Stimulated activated CD4-positive, alpha-beta T cell treated with anti-CD3 and anti-CD28 coated beads, Interleukin-1b, Interleukin-23, amount 100 ng/mL, for 48 hours (primary cell): ENCODE results near the gene AXDND1.
"Not testable (repeated sequence)": the region's sequence is repeated elsewhere in the genome, so short reads cannot be mapped to it uniquely, and the experiment has no call there.

Experiments used
- DNase-seq: peaks from one replicate; pipeline ENCODE4 v3.0.0-alpha.2; 2020

The AXDND1 gene, protein sequence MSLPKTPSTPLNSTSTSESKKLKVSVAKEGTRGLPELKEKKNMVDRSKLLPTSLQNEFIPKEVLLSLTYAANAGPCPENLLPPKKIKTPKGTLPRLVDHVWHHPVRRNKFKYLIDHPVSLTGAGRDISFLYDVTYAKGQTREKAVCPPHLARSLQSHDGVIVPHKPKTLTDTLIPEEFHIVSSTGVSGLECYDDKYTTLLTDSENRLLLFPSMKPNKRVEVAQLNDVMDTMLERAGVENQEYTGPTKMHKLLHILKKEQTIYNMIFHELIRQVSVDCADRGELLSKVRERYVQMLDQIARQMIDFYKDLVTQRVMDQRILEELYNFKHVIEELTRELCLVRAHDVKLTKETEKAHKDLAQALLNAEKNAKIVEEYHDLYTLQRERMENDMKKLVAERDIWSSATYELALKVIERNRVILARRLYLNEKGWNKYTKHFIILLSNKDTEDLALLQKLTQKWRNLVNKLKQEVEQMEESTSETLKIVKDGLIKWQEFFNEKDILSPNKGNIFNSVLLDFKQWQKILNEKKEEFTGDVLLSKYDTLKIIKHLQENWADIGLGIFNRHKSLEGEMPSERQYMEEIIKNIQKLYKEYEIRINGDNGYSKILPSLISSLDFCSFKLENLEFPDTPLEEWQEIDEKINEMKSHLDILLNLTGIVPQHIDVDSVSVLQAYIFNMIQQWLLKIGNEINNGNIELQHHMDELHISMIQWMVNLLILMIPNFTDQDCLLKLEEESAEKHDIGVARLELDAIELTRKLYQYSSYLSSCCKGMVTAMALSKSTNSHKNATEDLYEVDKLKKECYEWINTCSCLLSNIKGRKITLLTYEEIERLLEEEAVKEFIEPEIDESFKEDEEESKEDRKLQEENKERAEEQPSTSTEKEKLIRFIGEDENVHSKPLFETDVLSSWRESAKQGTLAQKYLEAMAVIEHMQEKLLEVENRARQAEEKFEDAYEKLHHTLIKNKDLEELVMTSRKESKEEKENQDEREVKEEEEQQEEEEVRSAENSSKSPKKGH

DNA sequence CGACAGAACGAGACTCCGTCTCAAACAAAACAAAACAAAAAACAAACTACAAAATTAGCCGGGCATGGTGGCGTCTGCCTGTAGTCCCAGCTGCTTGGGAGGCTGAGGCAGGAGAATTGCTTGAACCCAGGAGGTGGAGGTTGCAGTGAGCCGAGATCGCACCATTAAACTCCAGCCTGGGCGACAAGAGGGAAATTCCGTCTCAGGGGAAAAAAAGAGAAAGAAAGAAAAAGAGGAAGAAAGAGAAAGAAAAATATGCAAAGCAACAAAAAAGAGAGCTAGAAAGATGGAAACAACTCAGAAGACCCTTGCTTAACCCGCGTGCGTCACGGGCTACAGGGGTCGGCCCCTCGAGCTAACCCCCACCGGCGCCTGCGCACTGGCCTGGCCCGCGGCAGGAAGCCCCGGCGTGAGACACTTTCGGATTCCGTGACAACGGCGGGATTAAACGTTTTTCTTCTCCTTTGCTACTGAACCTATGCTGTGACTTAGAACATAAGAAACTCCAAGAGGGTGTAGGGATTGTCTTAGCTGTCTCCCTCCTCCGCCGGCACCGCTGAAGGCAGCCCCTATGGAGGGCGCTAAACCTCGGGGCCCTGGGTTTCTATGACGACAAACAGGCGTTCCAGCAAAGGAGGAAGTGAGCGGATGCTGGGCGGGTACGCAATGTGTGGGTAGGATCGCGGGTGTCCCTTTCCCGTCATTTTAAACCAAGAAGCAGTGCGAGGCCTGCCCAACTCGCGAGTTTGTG, at the start of gene AXDND1:
TSS of gene AXDND1 (plus strand) at position 630 of the 751 bp plus-strand sequence. CDS start 539 bp downstream, outside the sequence.
- peak; percentile 89 for DNase-seq

DNA sequence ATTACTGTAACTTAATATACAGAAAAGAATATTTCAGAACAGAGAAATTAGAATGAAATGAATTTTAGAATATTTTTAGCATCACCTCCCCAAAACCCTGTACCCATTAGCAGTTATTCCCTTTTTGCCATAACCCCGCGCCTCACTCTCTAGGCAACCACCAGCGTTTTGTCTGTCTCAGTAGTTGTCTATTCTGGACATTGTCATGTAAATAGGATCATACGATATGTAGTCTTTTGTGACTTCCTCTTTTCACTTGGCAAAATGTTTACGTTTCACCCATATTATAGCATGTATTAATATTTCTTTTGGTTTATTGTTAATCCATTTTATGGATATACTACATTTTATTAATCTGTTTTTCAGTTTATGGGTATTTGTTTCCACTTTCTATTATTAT, 47.3 kb upstream of the AXDND1 start:
- no peak for DNase-seq

DNA sequence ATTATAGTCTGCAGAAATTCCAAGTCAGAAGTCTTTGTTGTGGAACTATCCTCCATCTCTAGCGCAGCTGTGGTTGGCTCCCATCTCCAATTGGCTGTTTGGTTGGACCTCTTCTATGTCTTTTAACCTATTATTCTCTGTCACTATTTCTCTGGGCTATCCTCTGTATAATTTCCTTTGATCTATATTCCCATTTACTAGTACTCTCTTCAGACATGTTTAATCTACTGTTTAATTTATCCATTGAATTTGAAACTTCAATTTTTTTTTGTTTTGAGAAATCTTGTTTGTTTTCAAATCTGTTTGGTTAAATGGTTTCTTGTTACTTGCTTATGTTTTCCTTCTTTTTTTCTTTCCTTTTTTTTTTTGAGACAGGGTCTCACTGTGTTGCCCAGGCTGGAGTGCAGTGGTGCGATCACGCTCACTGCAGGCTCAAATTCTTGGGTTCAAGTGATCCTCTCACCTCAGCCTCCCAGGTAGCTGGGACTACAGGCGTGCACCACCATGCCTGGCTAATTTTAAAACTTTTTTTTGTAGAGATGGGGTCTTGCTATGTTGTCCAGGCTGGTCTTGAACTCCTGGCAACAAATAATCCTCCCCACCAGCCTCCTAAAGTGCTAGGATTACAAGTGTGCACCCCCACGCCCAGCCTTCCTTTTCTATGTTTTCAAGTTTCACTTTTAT, 44.1 kb upstream of the AXDND1 start:
- DNase-seq, result no peak

DNA sequence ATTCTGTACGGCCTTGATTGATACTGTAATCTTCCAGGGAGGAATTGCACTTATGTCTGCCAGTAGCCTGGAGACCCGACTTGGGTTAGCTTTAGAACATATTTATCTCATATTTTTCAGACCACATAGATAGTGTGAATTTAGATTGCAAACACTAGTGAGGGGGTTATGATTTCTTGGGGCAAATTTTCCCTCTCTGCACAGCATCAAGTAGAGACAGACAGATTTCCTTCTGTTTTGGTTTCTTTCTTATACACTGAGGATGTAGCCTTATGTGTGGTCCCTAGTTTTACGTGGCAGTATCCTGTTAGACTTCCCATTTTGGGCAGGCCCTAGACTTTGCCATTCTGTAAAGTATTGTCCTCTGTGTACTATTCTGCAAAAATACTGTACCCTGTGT, 43.2 kb upstream of the AXDND1 start:
- no peak for DNase-seq

DNA sequence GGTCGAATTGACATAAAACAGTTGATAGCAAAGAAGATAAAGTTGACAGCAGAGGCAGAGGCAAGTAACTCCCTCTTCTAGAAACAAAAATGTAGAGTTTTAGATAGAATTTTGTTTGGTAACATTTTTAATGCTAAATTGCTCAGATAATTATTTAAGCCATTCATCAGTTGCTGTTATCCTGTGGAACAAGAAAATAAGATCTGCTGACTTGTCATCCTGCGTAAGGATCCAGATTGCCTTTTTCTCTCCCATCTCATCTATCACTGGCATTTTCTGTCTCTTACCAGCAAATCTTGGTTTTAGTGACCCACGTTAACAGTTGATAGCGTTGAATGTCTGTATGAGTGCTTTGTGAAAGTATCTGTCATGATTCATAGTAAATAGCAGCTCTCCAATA, 42.3 kb upstream of the AXDND1 start:
- DNase-seq, result no peak

DNA sequence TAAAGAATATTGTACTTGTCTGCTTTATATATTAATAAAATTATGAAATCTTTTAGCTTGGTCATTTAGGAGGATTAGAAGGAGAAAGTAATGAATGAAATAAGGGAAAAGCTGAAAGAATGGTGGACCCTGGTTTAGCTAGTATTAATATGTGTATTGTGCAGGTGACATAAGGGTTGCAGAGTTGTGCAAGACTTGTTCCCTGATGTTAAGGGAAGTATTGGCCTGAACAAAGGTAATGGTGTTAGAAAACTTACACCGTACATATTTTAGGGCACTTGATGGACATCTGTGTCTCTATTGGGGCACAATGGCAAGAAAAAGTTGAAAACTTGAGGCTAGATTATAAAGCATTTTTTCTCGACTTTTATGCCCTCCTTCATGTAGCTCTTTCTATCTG, 39.9 kb upstream of the AXDND1 start:
- DNase-seq, result no peak

DNA sequence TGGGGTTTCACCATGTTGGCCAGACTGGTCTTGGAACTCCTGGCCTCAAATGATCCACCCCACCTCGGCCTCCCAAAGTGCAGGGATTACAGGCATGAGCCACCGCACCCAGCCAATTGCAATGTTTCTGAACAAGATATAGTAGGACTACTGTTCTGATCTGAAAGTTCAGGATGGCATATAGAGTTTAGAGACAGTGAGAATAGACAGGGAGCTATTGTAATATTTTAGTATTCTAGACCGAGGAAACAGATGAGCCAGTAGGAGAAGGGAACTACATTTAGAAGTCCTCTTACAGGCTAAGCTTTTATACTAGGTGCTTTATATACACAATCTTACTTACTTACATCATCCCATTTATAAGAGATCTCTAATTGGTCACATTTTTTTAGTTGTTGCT, 39.0 kb upstream of the AXDND1 start:
- no peak for DNase-seq

DNA sequence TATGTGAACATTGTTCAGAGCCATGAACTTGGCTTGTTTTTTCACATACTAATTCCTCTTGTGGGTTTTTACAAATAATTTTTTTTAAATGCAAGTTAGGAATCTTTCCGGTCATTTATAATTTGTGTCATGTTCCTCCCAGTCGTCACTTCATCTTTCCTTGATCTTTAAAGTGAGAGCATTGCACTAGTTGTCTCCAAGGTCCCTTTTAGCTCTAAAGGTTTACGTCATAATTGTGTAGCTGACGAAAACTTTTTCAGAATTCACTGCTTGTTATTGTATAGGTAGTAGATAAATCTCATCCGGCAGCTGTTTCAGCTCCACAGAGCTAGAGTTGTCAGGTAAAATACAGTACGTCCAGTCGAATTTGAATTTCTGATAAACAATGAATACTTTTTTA, 38.6 kb upstream of the AXDND1 start:
- no peak for DNase-seq

DNA sequence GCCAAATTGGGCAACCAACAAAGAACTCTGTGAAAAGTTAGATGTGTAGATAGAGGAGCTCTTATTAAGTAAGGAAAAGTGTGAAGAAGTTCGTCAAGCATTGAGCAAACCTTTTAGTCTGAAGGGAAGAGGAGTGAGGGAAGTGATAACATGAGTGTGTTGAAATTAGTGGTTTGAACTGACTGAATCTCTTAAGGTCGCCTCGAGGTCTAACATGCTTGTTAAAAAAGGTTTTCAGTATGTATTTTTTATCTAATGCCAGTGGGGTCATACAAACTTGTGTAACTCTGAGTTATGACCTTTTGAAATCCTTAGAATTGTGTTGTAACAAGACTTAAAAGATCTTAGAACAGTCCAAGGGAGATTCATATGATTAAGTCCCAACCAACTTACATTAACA, 38.1 kb upstream of the AXDND1 start:
- no peak for DNase-seq

DNA sequence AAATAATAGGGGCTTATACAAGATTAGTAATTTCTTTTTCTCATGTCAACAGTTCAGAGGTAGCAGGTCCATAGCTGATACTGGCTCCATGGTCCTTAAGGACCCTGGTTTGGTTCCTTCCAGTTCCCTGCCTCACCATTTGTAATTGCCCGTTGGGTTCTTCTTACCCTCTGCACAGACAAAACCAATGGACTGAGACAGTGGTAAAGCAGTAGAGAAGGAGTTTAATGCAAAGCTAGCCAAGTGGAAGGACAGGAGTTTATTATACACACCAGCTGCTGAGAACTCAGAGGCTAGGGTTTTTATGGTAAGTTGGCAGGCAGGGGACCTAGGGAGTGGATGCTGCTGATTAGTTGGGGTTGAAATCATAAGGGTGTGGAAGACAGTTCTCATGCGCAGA, 35.9 kb upstream of the AXDND1 start:
- DNase-seq, result no peak

DNA sequence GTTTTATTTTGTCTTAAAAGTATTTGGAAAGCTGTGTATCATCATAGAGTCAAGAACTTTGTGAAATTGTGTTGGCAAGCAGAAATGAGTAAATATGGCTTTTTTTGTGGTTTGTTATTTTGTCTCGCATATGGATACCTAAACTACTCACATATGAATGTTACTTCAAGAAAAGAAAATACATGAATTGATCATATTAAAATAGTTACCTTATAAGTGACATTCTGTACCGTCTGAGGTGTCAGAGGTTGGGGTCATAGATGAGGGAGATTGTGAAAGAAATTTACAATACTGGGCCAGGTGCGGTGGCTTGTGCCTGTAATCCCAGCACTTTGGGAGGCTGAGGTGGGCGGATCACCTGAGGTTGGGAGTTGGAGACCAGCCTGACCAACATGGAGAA, 31.3 kb upstream of the AXDND1 start:
- DNase-seq, result no peak

DNA sequence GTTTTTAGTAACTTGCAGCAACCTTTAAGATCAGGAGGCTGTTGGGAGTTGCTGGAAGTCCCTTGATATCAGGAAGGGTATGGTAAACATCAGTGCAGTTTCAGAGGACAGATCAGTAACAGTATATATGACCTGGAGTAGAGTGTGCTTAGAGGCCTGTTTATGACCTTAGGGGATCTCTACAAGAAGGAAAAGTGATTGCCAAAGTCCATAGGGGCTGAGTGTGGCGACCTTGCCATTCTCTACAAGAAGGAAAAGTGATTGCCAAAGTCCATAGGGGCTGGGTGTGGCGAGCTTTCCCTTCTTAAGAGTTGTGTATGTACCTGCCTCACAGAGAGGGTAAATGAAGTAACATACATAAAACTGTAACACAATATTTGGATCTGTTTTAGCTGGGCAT, 28.5 kb upstream of the AXDND1 start:
- DNase-seq, result no peak

DNA sequence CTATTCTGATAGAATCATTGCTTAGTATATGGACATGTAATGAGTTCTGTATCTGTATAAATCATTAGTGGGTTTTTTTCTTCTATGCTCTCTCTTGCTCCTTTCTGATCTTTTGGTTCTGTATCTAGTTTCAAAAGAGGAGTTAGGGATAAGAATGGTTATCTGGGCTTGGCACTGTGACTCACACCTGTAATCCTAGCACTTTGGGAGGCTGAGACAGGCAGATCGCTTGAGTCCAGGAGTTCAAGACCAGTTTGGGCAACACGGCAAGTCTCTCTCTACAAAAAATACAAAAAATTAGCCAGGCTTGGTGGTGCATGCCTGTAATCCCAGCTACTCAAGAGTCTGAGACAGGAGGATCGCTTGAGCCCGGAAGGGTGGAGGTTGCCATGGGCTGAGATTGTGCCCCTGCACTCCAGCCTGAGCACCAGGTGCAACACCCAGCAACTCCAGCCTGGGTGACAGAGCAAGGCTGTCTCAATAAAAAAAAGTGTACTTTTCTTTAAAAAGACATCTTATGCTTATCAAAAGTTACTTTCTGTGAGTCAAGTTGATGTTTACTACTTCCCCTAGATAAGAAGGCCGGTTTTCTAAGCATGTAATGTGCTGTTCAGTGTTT, 27.7 kb upstream of the AXDND1 start:
- DNase-seq, result no peak

DNA sequence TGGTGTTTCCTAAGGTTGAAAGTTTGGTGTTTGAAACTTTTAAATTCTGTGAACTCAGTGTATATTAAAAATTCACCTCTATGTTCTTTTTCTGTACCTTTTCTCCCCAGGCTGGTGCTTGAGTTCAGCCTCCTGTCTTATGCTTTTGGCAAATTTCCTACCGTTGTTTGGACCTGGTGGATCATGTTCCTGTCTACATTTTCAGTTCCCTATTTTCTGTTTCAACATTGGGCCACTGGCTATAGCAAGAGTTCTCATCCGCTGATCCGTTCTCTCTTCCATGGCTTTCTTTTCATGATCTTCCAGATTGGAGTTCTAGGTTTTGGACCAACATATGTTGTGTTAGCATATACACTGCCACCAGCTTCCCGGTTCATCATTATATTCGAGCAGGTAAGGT, 24.9 kb upstream of the AXDND1 start:
- DNase-seq, result no peak

DNA sequence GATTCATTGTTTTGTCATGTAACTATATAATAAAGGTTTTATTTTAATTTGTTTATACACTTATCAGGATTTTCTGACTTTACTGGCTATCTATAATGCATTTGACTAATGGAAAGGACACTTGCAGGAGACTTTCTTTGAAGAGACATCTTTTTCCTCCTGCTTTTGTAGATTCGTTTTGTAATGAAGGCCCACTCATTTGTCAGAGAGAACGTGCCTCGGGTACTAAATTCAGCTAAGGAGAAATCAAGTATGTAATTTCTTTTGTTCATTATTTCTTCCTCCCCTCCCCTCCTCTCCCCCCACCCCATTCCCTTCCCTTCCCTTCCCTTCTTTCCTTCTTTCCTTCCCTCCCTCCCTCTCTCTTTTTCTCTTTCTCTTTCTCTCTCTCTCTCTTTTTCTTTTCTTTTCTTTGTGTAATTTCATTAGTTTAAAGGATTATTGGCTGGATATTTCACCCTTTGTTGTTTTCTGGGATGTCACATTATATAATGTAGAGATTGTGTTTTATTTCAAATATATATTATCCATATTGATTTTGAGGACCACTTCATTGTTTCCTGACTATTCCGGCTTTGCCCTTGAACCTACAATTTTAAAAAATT, 23.7 kb upstream of the AXDND1 start:
- DNase-seq, result no peak

DNA sequence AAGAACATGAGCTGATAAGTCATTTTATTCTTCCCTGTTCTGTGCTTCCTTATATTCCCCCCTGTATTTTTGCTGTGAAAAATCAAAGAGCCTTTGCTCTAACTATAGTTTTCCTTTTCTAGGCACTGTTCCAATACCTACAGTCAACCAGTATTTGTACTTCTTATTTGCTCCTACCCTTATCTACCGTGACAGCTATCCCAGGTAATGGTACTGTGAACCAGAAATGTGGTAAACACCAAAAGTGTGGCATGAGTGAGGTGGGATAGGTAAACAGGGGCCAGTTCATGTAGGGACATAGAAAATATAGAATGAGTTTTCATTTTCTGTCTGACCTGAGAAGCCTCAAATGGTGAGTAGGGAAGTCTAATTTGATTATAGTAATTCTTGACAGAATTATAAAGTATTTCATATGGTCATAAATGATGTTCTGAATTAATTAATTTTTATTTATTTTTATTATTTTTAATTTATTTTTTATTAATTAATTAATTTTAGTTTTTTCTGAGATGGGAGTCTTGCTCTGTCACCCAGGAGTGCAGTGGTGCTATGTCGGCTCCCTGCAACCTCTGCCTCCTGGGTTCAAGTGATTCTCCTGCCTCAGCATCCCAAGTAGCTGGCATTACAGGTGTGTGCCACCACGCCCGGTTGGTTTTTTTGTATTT, 22.9 kb upstream of the AXDND1 start:
- DNase-seq, result no peak

DNA sequence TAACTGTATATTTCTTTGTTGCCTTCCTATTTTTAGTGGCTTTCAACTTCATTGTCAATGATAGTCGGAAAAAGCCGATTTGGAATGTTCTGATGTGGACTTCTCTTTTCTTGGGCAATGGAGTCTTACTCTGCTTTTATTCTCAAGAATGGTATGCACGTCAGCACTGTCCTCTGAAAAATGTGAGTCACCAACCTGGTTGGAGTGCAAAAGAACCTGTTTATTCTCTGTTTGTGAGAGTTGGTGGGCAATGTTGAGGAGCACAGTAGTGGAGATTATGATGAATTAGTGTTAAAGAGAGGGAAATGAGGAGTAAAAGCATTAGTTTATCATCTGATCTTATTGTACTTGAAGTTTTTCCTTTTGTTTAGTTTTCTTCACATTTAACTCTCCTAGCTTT, 14.5 kb upstream of the AXDND1 start:
- DNase-seq, result no peak

DNA sequence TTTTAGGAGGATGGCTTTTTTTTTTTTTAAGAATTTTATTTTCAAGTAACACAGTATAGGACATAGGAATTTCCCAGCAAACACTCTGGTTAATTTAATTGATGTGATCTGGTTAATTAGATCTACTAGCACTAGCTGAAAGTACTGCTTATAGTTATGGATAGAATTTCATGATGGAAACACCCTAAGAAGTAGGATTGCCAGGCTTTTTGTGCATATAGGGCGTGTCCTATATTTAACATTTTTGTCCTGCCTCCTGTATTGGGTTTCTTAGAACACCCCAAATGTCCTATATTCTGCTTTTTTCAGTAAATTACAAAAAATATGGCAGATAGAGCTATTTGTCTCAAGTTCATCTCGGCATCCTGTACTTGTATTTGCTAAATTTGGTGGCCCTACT, 13.5 kb upstream of the AXDND1 start:
- no peak for DNase-seq

DNA sequence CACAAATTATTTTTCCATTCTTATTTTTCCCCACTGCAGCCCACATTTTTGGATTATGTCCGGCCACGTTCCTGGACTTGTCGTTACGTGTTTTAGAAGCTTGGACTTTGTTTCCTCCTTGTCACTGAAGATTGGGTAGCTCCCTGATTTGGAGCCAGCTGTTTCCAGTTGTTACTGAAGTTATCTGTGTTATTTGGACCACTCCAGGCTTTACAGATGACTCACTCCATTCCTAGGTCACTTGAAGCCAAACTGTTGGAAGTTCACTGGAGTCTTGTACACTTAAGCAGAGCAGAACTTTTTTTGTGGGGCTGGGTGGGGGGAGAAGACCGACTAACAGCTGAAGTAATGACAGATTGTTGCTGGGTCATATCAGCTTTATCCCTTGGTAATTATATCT, 12.2 kb upstream of the AXDND1 start:
- DNase-seq, result no peak

DNA sequence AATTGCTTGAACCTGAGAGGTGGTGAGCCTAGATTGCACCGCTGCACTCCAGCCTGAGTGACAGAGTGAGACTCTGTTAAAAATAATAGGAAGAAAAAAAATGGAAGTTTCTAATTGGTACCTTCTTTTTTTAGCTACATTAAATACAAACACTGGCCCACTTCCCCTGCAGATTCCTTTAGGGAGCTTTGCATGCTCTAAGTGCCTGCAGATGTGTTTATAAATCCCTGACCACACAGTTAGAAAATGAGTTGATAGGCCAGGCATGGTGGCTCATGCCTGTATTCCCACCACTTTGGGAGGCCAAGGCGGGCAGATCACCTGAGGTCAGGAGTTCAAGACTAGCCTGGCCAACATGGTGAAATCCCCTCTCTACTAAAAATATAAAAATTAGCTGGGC, 4.1 kb upstream of the AXDND1 start:
- not testable (repeated sequence) for DNase-seq
